LNCAP (cell line): ENCODE results near the gene FGGY.

Experiments used
- CTCF ChIP-seq: fragments of 450-650 bp; IDR thresholded peaks from 2 replicates; pipeline ENCODE4 v1.5.1; 2017; ENCODE audit warnings: mild to moderate bottlenecking

FGGY gene

GRCh38 chr1:59718064-59718988, 421.4 kb downstream of the FGGY start:
- TF ChIP-seq CTCF: peak; percentile 66

- no peak for TF ChIP-seq CTCF
Measured at GRCh38 chr1:59718989-59719360, 422.1 kb downstream of the FGGY start.

DNA sequence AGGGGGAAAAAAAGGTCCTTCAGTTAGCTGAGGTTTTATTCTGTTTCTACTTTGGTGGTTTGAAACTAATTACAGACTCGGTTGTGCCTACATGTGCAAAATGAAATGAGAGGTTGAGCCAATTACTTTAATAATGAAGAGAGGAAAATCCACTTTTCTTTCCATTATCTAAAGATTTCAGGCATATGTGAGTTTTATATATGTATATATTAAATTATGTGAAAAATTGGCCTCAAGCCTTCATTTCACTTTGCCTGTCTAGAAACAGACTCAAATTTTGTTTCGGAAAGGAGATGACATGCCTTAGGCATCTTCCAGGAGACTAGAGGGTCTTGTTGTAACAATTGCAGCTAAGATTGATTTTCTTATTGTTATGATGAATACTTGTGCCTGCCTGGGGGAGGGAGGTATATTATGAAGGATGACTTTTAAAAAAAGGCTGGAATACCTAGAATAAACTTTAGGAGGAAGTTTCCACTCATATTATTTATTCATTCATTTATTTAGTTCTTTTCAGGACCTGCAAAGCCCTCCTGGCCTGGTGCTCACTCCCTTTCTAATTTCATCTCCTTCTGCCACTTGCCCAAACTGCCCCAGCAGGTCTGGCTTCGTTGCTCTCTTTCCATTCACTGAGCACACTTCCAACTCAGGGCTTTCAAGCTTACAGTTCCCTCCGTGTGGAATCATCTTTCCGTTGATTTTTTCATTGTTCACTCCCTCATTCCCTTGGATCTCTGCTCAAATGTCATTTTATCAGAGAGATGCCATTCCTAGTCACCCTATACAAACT, 423.6 kb downstream of the FGGY start:
- TF ChIP-seq CTCF: no peak

DNA sequence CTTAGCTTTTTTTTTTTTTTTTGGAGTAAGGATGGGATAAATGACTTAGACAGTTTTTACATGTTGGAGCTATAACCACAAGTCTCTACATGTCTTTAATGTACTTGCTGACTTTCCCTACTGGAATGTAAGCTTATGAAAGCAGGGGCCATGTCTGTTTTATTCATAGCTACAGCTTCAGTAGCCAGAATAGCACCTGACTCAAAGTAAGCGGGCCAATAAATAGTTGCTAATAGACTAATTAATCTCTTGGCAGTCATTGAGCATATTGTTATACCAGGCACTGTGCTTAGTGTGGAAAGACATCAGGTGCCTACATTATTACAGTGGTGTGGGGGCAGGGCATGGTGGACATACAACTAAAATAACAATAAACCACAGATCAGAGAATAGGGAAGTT, 433.4 kb downstream of the FGGY start:
- TF ChIP-seq CTCF: no peak

DNA sequence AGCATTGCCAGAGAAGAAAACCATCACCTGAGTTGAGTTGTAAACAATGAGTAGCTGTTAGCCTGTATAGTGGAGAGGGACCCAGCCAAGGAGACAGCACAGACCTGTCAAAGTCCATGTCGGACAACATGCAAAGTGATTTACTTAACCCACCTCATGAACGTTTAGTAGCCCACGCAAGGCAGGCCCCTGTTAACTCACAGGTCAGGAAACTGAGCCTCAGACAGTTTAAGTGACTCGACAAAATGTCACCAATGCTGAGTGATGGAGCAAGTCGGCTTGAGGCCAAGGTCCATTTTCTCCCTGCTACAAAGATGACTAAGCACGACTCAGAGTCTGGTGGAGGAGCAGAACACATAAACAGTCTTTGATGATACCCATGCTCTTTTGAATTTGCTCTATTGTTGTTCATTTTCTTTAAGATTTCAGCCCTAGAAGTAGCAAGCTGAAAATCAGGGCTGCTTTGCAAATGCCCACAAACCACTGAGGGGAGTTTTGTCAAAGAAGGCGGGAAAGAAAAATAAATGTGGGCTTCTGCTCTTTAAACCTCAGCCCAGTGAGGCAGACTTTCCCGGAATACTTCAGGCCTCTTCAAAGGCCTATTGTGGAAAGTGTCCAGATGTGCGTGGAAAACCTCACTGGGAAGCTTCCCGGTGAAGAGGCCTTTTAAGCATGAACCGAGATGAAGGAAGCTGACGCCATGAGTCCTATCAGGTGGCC, 434.0 kb downstream of the FGGY start:
- TF ChIP-seq CTCF: no peak

GRCh38 chr1:59731591-59731990, 434.7 kb downstream of the FGGY start:
- no peak for TF ChIP-seq CTCF

- no peak for TF ChIP-seq CTCF
Measured at GRCh38 chr1:59732214-59732955, 435.5 kb downstream of the FGGY start.
